ENCODE data around the gene CHEK1. TPM values are rescaled to one million over a fixed set of nuclear protein-coding genes. Genes with fewer than 3 reads are reported as not detected.

The CHEK1 gene
- polyA plus RNA-seq, 3 donors, result 26.8 to 29.7 (median 28.5) TPM

- no peak for DNase-seq
Observed at GRCh38 chr11:125621995-125622394, 3.0 kb upstream of the CHEK1 start.

DNA sequence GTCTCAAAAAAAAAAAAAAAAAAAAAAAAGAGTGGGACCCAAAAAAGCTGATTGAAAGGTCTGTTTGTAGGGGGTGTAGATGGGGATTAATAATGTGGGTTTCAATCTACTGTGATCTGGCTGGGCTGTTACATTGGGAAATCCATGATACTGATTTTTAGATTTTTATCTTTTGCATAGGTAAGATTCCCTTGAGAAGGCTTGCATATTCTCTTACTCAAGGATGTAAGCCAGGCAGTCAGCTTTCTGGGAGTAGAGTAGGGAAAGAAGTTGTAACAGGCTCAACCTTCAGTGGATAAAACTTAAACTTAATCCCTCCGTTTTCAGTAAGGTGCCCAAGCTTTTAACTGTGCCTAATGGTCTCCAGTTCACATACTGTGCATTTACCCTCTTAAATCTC, 1.9 kb upstream of the CHEK1 start:
- DNase-seq, result no peak

GRCh38 chr11:125625225-125625629, 264 bp downstream of the CHEK1 start:
- no peak for DNase-seq

DNA sequence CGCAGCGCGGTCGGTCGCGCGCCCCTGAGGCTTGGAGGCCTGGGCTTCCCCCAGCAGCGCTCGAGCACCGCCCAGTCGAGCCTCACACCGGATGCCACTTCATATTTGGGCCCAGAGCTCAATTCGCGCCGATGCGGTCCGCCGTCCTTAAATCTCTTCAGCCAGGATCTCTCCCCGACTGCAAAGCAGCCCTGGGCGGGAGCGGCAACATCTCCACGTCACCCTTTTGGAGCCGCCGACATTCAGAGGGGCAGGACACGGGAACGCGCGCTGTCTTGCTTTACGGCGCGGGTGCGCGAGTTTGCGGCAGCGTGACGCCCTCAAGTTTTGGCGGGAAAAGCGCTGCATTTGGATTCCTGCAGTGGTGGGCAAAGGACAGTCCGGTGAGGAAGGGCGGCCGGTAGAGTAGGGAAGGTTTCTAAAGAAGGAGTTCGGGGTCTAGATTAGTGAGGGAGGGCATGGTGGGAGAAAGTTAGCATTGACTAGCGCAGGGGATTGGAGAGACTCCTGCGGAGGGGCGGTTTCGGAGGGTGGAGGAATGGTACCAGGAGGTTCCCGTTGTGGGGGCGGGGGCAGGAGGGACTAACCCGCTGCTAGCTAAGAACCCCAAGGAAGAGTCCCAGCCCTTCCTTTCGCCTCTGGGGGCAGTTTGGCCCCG, 796 bp downstream of the CHEK1 start:
- DNase-seq, result peak; percentile 91

DNA sequence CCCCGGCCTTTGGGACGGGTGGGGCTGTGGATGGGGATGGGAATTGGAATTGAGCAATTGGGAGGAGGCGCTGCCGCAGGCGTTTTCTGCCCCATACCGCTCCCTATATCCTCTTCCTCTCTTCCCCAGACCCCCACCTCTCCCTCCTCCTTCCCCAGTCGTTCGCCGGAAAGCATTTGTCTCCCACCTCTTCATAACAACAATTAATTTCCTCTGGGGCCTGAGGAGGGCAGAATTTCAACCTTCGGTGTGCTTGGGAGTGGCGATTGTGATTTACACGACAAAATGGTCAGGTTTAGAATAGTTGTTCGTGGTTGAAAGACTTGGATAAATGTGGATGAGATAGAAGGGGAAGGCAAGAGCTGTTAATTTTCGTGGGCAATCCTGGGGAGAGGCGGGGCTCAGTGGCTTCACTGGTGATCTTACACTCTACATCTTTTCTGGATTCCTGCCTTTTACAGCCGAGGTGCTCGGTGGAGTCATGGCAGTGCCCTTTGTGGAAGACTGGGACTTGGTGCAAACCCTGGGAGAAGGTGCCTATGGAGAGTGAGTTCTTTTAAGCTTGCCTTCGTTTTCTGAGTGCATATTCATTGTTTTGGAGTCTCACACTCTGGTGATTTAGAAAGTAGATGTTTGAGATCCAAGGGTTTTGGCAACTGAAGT, 1.5 kb downstream of the CHEK1 start:
- peak; percentile 75 for DNase-seq

DNA sequence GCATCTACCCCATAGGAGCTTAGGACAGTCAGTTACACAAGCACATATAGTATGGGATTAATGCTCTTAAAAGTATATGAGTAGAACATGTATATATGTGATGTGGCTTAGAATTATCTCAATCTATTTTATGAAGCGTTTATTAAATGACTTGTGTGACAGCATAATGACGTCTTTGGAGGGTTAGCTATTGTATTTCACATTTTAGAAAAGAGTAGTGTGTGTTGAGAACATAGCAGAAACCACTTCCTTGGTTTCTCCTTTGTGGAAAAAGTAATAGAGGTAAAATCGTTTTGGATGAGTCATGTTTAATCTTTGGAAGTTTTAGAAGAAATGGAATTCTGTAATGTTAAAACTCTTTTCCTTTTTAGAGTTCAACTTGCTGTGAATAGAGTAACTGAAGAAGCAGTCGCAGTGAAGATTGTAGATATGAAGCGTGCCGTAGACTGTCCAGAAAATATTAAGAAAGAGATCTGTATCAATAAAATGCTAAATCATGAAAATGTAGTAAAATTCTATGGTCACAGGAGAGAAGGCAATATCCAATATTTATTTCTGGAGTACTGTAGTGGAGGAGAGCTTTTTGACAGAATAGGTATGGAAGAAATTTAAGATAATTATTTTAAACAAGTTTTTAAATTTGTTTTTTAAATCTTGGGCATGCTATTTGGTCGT, 2.4 kb downstream of the CHEK1 start:
- DNase-seq, result no peak

DNA sequence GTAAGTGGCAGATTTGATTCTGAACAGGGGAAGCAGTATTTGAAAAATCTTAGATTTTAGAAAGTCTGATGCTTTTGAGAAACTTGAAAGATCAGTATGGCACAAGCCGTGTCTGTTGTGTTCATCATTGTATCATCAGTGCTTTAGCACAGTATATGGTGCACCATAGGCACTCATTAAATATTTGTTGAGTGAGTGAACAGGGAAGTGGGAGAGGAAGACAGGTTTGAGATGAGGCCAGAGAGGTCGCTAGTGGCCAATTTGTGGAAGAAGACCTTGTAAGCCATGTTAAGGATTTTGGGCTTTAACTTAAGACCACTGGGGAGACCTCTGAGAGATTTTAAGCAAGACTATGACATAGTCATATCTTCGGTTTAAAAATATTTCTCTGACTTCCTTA, 12.9 kb downstream of the CHEK1 start:
- DNase-seq, result no peak

- no peak for DNase-seq
Observed at GRCh38 chr11:125638315-125638714, 13.4 kb downstream of the CHEK1 start.

GRCh38 chr11:125645871-125646270, 20.9 kb downstream of the CHEK1 start:
- no peak for DNase-seq

GRCh38 chr11:125649465-125650166, 24.7 kb downstream of the CHEK1 start:
- DNase-seq, result no peak

GRCh38 chr11:125662689-125663088, 37.7 kb downstream of the CHEK1 start:
- no peak for DNase-seq

GRCh38 chr11:125663910-125664309, 38.9 kb downstream of the CHEK1 start:
- no peak for DNase-seq

DNA sequence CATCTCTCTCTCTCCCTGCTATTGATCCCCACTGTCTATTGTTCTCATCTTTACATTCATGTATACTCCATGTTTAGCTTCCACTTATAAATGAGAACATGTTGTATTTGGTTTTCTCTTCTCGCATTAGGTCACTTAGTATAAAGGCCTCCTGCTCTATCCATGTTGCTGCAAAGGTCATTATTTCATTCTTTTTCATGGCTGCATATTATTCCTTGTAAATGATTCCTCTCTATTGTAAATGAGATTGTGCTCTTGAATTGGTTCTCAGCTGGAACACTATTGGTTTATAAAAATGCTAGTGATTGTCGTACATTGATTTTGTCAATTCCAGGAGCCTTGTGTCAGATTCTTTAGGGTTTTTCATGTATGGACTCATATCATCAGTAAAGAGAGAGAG, 42.2 kb downstream of the CHEK1 start:
- DNase-seq, result no peak

DNA sequence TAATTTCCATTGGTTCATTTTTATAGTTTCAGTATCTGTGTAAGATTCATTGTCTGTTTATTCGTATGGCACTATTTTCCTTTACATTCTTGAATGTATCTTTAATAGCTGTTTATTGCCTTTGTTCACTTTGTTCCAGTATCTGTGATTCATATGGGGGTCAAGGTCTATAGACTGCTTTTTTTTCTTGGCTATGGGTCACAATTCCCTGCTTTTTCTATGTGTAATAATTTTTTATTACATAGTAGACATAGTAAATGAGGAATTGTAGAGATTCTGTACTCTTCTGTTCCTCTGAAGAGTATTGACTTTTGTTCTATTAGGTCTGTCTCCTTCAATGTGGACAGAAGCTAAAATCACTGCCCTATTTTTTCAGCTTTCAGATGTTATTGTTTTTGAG, 45.2 kb downstream of the CHEK1 start:
- no peak for DNase-seq

DNA sequence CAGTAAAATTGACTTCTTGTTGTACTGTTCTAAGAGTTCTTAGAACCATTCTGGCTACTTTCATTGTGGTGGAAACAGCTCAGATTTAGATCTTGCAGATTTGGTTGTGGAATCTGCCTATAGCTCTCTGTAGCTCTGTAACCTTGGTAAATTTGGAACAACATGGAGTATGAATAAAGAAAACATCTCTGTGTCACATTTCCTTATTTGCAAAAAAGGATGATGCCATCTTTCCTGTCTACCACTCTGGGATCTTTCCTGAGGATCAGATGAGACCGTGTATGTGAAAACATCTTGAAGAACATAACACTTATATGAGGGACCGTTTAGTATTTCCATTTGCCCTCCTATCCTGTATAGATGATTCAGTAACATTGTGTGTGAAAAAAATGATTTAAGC, 46.6 kb downstream of the CHEK1 start:
- no peak for DNase-seq

- DNase-seq, result no peak
Observed at GRCh38 chr11:125674210-125674609, 49.2 kb downstream of the CHEK1 start.

DNA sequence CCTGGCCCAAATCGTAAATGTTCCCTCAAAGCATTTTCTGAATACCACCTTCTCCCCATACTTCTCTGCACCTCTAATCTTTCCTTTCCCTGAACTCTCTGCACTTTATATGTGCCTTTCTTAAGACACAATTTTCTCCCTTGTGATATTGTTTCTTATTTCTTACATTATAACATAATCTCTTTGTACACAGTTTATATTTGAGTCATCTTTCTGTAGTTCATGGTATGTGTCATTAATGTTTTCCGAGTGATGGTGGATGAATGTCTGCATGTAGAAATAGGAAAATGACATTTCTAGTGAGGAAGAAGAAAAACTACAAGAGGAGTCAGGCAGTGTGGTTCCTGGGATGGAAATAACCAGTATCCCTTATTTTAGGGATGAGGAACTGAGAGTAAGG, 50.2 kb downstream of the CHEK1 start:
- DNase-seq, result no peak

DNA sequence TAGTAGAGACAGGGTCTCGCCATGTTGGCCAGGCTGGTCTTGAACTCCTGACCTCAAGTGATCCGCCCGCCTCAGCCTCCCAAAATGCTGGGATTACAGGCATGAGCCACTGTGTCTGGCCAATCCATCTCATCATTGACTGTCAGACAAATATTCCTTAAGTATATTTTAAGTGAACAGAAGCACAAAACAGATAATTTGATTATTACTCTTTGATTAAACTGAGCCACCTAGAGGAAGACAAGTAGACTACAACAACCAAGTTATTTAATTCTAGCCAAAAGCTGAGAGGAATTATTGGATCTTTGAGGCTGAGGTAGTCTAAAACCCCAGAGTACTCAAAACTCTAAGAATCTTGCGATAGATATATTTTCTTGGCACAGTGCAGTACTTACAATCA, 54.4 kb downstream of the CHEK1 start:
- DNase-seq, result no peak

GRCh38 chr11:125679837-125680236, 54.9 kb downstream of the CHEK1 start:
- no peak for DNase-seq

GRCh38 chr11:125680747-125681146, 55.8 kb downstream of the CHEK1 start, which contains the start of gene ACRV1:
Gene ACRV1, minus strand, starts transcription at chr11:125680847. Its CDS starts 67 bp downstream, at chr11:125680780.
- DNase-seq, result no peak

- DNase-seq, result no peak
Observed at GRCh38 chr11:125685228-125685627, 60.3 kb downstream of the CHEK1 start.

DNA sequence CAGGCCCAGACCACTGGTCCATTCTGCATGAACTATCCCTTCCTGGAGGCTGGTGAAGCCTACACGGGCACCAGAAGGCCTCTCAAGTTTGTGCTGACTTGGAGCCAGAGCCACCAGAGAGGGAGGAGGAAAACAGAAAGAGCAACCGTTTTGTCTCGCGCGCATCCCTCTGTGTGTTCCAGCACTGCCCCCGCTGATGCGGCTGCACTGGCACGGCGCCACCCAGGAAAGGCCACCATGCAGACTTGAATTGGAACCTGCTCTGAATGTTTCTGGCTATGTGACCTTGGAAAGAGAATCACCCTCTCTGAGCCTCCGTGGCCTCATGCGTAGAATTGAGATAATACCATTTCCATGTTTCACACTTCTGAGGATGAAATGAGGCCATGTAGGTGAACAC, 63.1 kb downstream of the CHEK1 start:
- DNase-seq, result no peak

DNA sequence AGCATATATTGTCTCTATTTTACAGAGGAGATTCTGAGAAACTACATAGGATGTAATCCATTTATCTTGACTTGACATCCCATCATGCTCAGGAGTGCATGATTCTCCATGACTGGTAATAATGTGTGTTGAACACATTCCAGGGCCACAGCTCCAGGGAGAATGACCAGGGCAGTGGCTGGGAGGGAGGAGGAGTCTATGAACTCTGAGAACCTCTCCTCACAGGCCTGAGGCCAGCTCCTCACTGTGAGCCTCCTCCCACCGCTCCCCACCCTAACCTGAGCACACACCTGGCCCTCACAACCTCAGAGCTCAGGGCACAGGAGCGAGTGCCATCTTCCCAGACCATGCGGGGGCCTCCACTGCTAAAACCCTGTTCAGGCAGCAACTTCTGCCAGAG, 63.7 kb downstream of the CHEK1 start:
- no peak for DNase-seq
